GM12878 (cell line): ENCODE data around the gene FCGR2B. TPM values are rescaled to one million over a fixed set of nuclear protein-coding genes. Genes with fewer than 3 reads are reported as not detected.

ENCODE experiments used
- CEBPZ ChIP-seq: fragments of 150-350 bp; IDR thresholded peaks from 2 replicates; pipeline ENCODE4 v1.6.1; 2016; ENCODE audit warnings: low read depth, low read length
- CHD2 ChIP-seq: IDR thresholded peaks from 2 replicates; pipeline ENCODE4 v1.6.1; 2011; ENCODE audit warnings: low read depth, low read length, improper control_type of control experiment, borderline replicate concordance
- CREB1 ChIP-seq: IDR thresholded peaks from 2 replicates; pipeline ENCODE4 v1.6.1; 2012; ENCODE audit warnings: low read depth, mild to moderate bottlenecking, inconsistent platforms
- ELK1 ChIP-seq: IDR thresholded peaks from 2 replicates; pipeline ENCODE4 v1.6.1; 2012; ENCODE audit warnings: low read depth, low read length, improper control_type of control experiment
- FOXK2 ChIP-seq: fragments of 450-650 bp; IDR thresholded peaks from 2 replicates; pipeline ENCODE4 v1.6.1; 2017; ENCODE audit warnings: mild to moderate bottlenecking, moderate library complexity
- GABPA ChIP-seq: IDR thresholded peaks from 2 replicates; pipeline ENCODE4 v1.6.1; 2014; ENCODE audit warnings: antibody characterized with exemption, low read depth, mild to moderate bottlenecking, inconsistent platforms
- HCFC1 ChIP-seq: fragments of 150-350 bp; IDR thresholded peaks from 2 replicates; pipeline ENCODE4 v1.6.1; 2014; ENCODE audit warnings: low read length
- IKZF2 ChIP-seq, 2 experiments: fragments of 450-650 bp; IDR thresholded peaks; 2 replicates each; pipeline ENCODE4 v1.6.1; 2017; ENCODE audit warnings: mild to moderate bottlenecking in 2 of 2, moderate library complexity in 2 of 2
- IRF3 ChIP-seq: fragments of 450-650 bp; IDR thresholded peaks from 2 replicates; pipeline ENCODE4 v1.6.1; 2014; ENCODE audit warnings: mild to moderate bottlenecking
- MEF2A ChIP-seq: IDR thresholded peaks from 2 replicates; pipeline ENCODE4 v1.6.1; 2011; ENCODE audit warnings: low read depth, mild to moderate bottlenecking, low read length, moderate library complexity; ENCODE audit not compliant: insufficient read depth
- NR2F1 ChIP-seq: fragments of 450-650 bp; conservative IDR thresholded peaks from 2 replicates; pipeline ENCODE4 v1.6.1; 2017; ENCODE audit warnings: mild to moderate bottlenecking
- PKNOX1 ChIP-seq: fragments of 450-650 bp; IDR thresholded peaks from 2 replicates; pipeline ENCODE4 v1.6.1; 2016; ENCODE audit warnings: mild to moderate bottlenecking
- POLR2A ChIP-seq: IDR thresholded peaks from 2 replicates; pipeline ENCODE4 v1.6.1; 2011; ENCODE audit warnings: low read depth, mild to moderate bottlenecking, low read length
- POLR2AphosphoS2 ChIP-seq: IDR thresholded peaks from 2 replicates; pipeline ENCODE4 v1.6.1; 2011; ENCODE audit warnings: low read depth, mild to moderate bottlenecking, low read length, improper control_type of control experiment, moderate library complexity
- POLR2AphosphoS5 ChIP-seq: IDR thresholded peaks from 2 replicates; pipeline ENCODE4 v1.6.1; 2011; ENCODE audit warnings: mild to moderate bottlenecking, low read length, inconsistent platforms
- SMAD1 ChIP-seq: fragments of 450-650 bp; IDR thresholded peaks from 2 replicates; pipeline ENCODE4 v1.6.1; 2018; ENCODE audit warnings: mild to moderate bottlenecking, low read depth; ENCODE audit not compliant: partially characterized antibody
- SMARCA5 ChIP-seq: fragments of 450-650 bp; IDR thresholded peaks from 2 replicates; pipeline ENCODE4 v1.6.1; 2017; ENCODE audit warnings: mild to moderate bottlenecking
- TCF12 ChIP-seq: IDR thresholded peaks from 2 replicates; pipeline ENCODE4 v1.6.1; 2011; ENCODE audit warnings: low read depth, mild to moderate bottlenecking, low read length
- YBX1 ChIP-seq: fragments of 450-650 bp; IDR thresholded peaks from 2 replicates; pipeline ENCODE4 v1.6.1; 2016; ENCODE audit warnings: antibody characterized with exemption
- ZZZ3 ChIP-seq: IDR thresholded peaks from 2 replicates; pipeline ENCODE4 v1.6.1; 2011; ENCODE audit warnings: low read depth; ENCODE audit not compliant: control insufficient read depth, insufficient read length
- polyA plus RNA-seq, 11 experiments: library from polyadenylated mRNA; depleted of rRNA in 4 of 11; unstranded in 6 of 11; stranded (reverse) in 5 of 11; fragments of >200 nt; fragmentation: Nextera tagmentation in 4 of 11; fragmentation: Illumina TruSeq in 1 of 11; extraction: Ambion mirVana in 4 of 11; extraction: Trizol in 1 of 11; gene quantifications; 1 replicate in 1 of 11; 2 replicates in 10 of 11; pipeline versions ENCODE4 v1.2.1 to v1.2.3, GENCODE V29; 2011 to 2016; ENCODE audit warnings: inconsistent platforms in 2 of 11, missing spikeins in 2 of 11, low read depth in 1 of 11
- total RNA-seq, 4 experiments: library from RNA; depleted of rRNA in 3 of 4; stranded (reverse); fragments of >200 nt in 3 of 4; fragmentation: Illumina TruSeq in 1 of 4; extraction: Trizol in 1 of 4; gene quantifications; 2 replicates each; pipeline versions ENCODE4 v1.2.1 to v1.2.3, GENCODE V29; 2013 to 2021

Gene FCGR2B
- total and polyA plus RNA-seq, 10 of the 15 experiments (the other 5 are each of a cell fraction or from before 2014, with no cell fraction given): 76.6 to 216 (median 108) TPM

GRCh38 chr1:161706482-161707347 is 43.8 kb downstream of the FCGR2B start, which contains the start of gene FCRLA (continued):
- no peak for TF ChIP-seq ELK1
- peak; percentile 71 to 92 for TF ChIP-seq IKZF2 (IDR thresholded peaks at IDR 0.05)
- no peak for TF ChIP-seq HCFC1
- TF ChIP-seq SMAD1: no peak
- TF ChIP-seq IRF3: no peak
- no peak for TF ChIP-seq GABPA
- TF ChIP-seq YBX1: no peak
- peak; percentile 76 for TF ChIP-seq PKNOX1
- TF ChIP-seq CHD2: no peak
- peak; percentile 90 for TF ChIP-seq POLR2A
- TF ChIP-seq TCF12: peak; percentile 52; the same call in 1 of the 2 replicates
- no peak for TF ChIP-seq CEBPZ
- TF ChIP-seq MEF2A: peak; percentile 99
- no peak for TF ChIP-seq ZZZ3
- peak; percentile 48; the same call in 1 of the 2 replicates for TF ChIP-seq NR2F1
- TF ChIP-seq POLR2AphosphoS2: 0 out of 2 replicates have a peak, but pooled peaks have one; percentile 42
- TF ChIP-seq FOXK2: no peak
- TF ChIP-seq POLR2AphosphoS5: peak; percentile 96
- TF ChIP-seq CREB1: peak; percentile 91
- TF ChIP-seq SMARCA5: peak; percentile 88; the same call in 1 of the 2 replicates
